ENCODE results near the gene TRAPPC1.
A peak's percentile ranks its signal among the peaks of the same experiment; 100 is the strongest.

Gene TRAPPC1

GRCh38 chr17:7940743-7941142 lies 9.0 kb upstream of the TRAPPC1 start:
- DNase-seq (ENCODE audit: low read depth in 1 of 2, low spot score in 1 of 2): no peak

DNA sequence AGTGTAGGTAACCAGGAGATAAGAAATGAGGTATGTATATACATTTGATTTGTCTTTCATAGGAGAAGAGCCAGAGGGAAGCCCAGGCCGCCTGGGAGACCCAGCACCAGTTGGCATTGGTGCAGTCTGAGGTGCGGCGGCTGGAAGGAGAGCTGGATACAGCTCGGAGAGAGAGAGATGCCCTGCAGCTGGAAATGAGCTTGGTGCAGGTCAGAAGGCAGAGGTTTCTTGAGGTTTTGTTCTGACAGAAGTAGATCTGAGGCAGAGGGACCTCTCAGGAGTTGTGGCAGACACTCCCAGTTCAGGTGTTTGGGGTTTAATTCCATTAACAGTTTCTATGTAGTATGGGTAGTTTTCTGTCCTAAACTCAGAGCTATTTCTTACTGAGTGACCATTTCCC lies 8.3 kb upstream of the TRAPPC1 start:
- DNase-seq (ENCODE audit: low read depth in 1 of 2, low spot score in 1 of 2): no peak

DNA sequence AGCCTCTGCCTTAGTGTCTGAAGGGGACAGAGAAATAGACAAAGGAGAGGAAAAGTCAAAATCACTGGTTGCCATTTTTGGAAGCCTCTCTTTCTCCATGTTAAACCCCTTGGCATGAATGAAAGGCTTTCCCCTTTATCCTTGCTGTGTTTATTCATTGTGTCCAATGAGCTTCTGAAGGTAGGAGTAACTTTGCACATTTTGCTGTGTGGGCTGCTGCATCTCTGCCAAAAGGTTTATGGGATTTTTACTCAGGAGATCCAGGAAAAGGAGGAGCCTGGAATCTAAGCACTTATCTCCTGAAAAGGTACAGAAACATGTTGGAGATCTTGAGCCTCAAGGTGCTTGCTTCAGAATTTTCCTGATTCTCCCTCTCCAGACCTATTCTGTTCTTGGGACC lies 4.1 kb upstream of the TRAPPC1 start:
- no peak for DNase-seq (ENCODE audit: low read depth in 1 of 2, low spot score in 1 of 2)

DNA sequence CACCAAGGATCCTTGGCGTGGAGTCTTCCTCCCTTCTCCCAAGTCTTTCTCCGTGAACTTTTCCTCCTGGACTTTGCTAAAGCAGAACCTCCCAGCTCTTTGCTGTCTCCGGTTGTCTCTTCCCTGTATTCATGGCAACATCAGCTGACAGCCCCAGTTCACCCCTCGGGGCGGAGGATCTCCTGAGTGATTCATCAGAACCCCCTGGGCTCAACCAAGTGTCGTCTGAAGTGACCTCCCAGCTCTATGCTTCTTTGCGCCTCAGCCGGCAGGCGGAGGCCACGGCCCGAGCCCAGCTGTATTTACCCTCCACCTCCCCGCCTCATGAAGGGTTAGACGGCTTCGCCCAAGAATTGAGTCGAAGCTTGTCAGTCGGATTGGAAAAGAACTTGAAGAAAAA lies 1.2 kb upstream of the TRAPPC1 start:
- no peak for DNase-seq (ENCODE audit: low read depth in 1 of 2, low spot score in 1 of 2)

GRCh38 chr17:7932483-7932891 lies 741 bp upstream of the TRAPPC1 start:
- no peak for DNase-seq (ENCODE audit: low read depth in 1 of 2, low spot score in 1 of 2)

DNA sequence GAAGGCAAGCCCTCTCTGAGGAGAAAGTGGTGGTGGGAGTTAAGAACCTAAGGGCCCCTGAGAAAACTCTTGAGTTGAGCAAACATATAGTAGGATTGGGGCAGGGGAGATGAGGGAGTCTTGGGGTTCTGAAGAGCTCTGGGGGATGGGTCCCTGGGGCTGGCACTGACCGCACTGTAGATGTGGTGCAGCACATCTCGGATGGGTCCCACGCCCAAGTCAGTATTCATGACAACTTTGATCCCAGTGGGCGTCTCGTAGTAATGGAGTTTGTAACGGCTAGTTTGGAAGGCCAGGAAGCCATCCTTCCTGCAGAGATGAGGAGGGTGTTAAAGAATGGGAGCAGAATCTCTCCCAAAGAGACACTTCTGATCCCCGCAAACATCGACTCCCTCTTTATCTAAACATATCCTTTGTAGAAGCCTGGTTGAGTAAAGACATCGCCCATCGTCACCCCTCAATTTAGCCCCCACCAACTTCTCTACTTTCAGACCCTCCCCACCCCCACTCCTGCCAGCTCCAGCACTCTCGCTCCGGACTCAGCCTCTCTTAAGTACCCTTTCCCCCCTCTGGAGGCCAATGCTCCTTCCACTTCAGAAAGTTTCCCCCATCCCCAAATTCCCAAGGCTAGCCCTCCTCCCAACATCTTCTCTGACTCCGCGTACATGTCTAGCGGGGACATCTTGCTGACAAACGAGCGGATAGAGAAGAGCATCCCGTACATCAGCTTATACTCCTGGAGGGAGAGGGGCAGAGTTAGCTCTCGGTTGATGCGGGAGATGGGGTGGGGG lies 710 bp downstream of the TRAPPC1 start:
- no peak for DNase-seq (ENCODE audit: low read depth in 1 of 2, low spot score in 1 of 2)

GRCh38 chr17:7929158-7930023 lies 2.4 kb downstream of the TRAPPC1 start, which contains the start of gene KCNAB3:
KCNAB3 (minus strand) TSS chr17:7929856; CDS start chr17:7929435, 421 bp downstream.
- no peak for DNase-seq (ENCODE audit: low read depth in 1 of 2, low spot score in 1 of 2)

DNA sequence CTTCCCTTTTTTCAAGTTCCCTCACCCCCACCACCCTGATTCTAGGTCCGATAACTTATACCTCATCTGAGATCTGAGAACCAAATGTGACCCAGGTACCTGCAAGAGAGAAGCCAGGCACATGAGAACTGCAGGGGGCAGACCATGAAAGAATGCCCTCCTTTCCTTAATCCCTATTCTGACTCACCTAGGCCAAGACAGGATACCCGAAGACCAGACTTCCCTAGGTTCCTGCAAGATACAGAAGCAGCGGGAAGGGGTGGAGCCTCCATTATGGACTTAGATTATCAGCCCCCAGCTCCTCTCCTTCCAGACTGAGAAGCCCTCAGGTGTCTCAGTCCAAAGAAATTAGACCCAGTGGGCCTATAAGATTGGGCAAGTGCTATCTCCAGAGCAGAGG lies 4.2 kb downstream of the TRAPPC1 start:
- DNase-seq (ENCODE audit: low read depth in 1 of 2, low spot score in 1 of 2): no peak

- peak; percentile 56 to 77 for DNase-seq (ENCODE audit: low read depth in 1 of 2, low spot score in 1 of 2)
Measured at GRCh38 chr17:7922845-7923628, 8.7 kb downstream of the TRAPPC1 start.

GRCh38 chr17:7922269-7922844 lies 9.4 kb downstream of the TRAPPC1 start:
- DNase-seq (ENCODE audit: low read depth in 1 of 2, low spot score in 1 of 2): no peak

DNA sequence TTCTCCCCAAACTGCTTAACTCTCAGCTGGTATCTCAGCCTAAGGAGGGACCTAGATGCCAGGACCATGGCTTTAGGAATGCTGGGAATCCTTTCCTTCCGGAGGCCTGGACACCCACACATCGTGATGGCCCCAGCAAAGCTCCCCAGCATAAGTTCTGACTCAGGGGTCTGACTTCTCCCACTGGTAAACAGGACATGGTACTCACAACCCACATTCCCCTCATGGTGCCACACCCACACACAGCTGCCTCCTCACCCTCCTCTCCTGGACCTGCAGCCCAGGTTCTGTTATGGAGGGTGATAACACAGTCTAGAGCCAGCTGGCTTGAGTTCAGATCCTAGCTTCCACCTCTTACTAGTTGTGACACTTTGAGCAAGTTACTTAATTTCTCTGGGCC lies 14.9 kb downstream of the TRAPPC1 start:
- no peak for DNase-seq (ENCODE audit: low read depth in 1 of 2, low spot score in 1 of 2)

GRCh38 chr17:7916385-7916682 lies 15.4 kb downstream of the TRAPPC1 start:
- no peak for DNase-seq (ENCODE audit: low read depth in 1 of 2, low spot score in 1 of 2)

- DNase-seq (ENCODE audit: low read depth in 1 of 2, low spot score in 1 of 2): peak; percentile 73 to 85
Measured at GRCh38 chr17:7915611-7916384, 15.9 kb downstream of the TRAPPC1 start, which contains the start of gene RNF227. RNF227 (minus strand) TSS chr17:7916289; CDS start chr17:7916195, 94 bp downstream.

DNA sequence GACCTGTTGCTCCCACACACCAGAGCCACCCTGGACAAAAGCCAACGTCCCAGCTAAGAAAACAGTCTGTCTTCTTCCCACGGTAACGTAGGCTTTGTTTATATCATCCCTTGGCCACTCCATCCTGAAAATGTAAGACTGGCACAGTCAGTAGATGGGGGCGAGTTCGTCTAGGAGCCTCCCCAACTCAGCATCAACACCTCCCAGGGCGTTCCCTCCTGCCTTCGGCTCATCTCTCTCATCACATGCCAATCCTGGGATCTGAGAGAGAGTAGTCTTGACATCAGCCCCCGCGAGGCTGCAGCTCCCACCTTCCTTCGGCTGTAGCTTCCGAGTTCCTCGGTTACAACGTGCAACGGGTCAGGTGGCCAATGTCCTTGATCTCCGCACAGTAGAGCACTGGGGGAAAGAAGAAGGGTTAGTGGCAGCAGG lies 16.6 kb downstream of the TRAPPC1 start:
- DNase-seq (ENCODE audit: low read depth in 1 of 2, low spot score in 1 of 2): no peak

DNA sequence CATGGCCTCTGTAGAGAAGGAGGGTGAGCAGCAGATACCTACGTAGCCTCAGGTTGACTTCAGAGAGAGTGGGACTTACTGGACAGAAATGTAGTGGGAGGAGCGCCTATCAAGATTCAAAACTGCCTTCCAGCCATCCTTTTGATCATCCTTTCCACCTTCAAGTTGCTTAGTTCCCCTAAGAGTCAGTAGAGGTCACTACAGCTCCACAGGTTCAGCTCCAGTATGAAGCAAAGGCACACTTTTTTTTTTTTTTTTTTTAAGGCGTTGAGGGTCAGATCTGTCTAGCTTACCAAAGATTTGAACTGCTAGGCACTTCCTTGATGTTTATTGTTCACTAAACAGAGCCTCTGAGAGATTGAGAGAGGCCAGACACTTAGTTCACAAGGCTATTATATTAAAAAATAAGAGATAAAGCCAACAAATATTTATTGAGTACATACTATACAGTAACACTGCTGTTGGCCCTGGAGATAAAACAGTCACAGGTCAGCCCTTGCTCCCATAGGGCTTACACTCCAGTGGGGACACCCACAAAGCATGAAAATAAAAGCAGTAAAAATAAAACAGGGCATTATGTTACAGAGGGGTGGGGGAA lies 18.7 kb downstream of the TRAPPC1 start:
- DNase-seq (ENCODE audit: low read depth in 1 of 2, low spot score in 1 of 2): peak in 1 of 2 donors; percentile 51

- no peak for DNase-seq (ENCODE audit: low read depth in 1 of 2, low spot score in 1 of 2)
Measured at GRCh38 chr17:7911116-7911515, 20.6 kb downstream of the TRAPPC1 start.

DNA sequence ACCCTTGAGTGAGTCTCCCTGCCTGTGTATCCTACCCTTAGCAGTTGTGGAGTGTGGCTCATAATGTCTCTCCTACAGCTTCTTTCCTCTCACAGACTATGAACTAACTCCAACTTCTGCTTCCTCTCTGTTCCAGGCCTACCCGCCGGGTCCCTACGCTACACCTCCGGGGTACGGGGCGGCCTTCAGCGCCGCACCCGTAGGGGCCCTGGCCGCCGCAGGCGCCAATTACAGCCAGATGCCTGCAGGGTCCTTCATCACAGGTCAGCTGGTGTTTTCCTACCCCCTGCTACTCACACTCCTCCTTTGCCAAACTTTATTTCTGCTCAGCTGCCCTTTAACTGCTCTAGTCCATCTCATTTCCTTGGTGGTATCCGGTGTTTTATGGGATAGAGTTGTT lies 21.0 kb downstream of the TRAPPC1 start:
- DNase-seq (ENCODE audit: low read depth in 1 of 2, low spot score in 1 of 2): no peak

DNA sequence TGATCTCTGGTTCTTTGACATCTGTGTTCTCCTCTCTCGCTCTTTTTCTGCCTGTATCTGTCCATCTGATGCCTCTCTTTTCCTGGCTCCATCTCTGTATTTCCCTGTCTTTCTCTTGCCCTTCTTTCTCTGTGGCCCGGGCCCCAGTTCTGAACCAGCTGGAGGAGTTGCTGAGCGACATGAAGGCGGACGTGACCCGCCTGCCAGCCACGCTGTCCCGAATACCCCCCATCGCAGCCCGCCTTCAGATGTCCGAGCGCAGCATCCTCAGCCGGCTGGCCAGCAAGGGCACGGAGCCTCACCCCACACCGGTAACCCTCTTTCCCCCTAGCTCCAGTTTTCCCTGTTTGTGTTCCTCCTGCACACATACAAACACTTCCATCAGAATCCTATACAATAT lies 21.5 kb downstream of the TRAPPC1 start:
- no peak for DNase-seq (ENCODE audit: low read depth in 1 of 2, low spot score in 1 of 2)

- no peak for DNase-seq (ENCODE audit: low read depth in 1 of 2, low spot score in 1 of 2)
Measured at GRCh38 chr17:7909089-7909488, 22.7 kb downstream of the TRAPPC1 start.
